SH-SY5Y (cell line): ENCODE results near the gene MND1.

ENCODE experiments used
- GATA2 ChIP-seq: IDR thresholded peaks from 2 replicates; pipeline ENCODE4 v1.6.1; 2011; ENCODE audit warnings: mild to moderate bottlenecking, low read depth, low read length
- GATA3 ChIP-seq: IDR thresholded peaks from 2 replicates; pipeline ENCODE4 v1.6.1; 2011; ENCODE audit warnings: low read depth, mild to moderate bottlenecking, low read length, moderate library complexity

Gene MND1

GRCh38 chr4:153344131-153345011 lies at the start of gene MND1:
Gene MND1 (plus strand): TSS chr4:153344688. CDS start chr4:153344738, 50 bp downstream.
- TF ChIP-seq GATA2 (no peak; the same call in 1 of the 2 replicates), GATA3 (no peak)

DNA sequence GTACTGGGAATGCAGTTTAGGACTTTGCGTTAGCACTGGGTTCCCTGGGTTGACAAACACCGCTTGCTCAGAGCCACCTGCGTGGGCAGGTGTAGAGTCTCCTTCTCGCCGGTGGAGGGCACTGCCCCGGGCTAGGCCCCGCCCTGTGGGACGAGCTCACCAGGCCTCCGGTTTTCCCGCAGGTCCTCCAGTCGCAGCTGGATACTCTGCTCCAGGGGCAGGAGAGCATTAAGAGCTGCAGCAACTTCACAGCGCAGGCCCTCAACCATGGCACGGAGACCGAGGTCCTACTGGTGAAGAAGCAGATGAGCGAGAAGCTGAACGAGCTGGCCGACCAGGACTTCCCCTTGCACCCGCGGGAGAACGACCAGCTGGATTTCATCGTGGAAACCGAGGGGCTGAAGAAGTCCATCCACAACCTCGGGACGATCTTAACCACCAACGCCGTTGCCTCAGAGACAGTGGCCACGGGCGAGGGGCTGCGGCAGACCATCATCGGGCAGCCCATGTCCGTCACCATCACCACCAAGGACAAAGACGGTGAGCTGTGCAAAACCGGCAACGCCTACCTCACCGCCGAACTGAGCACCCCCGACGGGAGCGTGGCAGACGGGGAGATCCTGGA lies 49.2 kb upstream of the MND1 start:
- TF ChIP-seq GATA3, result no peak
- TF ChIP-seq GATA2, result no peak

GRCh38 chr4:153296040-153296823 lies 48.3 kb upstream of the MND1 start:
- TF ChIP-seq GATA3 (no peak), GATA2 (no peak)

DNA sequence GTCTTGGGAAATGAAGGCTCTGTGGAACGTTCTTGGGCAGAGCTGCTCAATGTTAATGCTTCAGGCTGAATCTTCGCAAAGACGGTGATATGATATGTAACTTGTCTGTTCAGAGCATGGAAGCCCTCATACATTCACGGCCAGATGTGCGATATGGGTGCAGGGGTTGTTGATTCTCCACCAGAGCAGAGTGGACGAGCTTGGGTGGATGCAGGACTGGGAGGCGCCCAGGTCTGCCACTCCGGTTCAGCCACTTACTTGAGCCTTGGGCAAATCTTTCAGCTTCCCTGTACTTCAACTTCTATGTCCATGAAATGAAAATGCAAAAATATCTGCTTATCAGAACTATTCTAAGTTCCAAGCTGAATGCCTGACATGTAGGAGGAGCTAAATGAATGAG lies 47.4 kb upstream of the MND1 start:
- TF ChIP-seq GATA2 (no peak), GATA3 (no peak)

DNA sequence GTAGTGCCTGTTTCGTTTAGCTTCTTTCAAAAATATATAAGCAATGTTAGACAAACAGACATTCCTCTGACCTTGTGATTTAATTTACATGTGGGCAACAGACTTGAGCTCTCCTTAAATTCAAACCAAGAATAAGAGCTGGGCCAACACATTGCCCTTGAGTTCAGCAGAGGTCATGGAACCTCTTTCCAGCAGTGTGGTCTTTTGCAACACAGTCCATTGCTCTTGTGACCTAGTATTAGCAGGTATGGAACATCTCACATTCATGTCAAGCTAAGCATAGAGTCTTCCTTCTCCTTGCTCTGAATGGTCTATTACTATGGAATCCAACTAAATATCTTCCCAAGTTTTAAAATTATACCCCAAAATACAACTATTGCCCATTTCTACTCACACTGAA lies 33.7 kb upstream of the MND1 start:
- TF ChIP-seq GATA2 (no peak), GATA3 (no peak)

DNA sequence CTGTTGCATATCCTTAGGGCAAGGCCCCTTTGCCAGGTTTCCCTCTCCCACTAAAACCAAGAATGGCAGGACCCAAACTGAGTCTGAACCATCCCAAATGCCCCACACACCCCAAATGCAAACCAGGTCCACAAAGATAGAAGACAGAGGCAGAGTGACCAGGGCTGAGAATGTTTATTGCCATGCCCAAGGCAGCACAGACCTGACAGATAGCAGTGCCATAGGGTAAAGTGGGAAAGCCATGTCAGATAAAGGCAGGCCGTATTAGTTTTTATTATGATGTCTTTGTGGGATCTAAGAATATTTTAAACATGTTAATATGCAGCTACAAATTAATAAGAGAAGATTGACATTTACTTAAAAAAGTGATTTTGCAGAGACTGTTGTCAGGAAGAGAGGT lies 29.6 kb upstream of the MND1 start:
- TF ChIP-seq GATA3, result no peak
- 0 out of 2 replicates have a peak, but pooled peaks have one; percentile 19 for TF ChIP-seq GATA2

DNA sequence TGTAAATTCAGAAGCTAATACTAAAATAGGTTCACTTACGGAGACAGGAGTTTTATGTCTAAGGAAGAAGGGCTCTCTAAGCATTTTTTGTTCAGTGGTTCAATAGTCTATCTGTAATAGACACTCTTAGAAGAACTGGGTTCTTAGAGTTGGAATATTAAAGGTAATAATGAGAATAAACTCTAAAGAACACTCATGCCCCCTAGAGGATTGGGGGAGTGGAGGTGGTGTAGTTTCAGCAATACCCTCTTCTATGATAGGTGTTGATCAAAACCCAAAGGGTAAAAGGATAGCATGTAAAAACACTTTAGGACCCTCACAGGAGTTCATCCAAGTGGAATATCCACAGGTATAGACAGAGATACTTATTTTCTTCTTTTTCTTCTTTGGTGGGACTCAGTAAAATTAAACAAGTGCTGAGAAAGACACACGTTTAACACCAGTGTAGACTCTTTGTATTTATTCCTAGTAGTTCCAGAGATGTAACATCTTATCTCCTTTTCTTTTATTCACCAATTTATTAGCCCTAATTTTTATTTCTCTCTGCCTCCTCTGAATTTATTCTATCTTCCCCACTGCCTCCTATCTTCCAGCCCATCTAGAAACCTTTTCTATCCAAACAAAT lies 25.7 kb upstream of the MND1 start:
- TF ChIP-seq GATA2 (no peak), GATA3 (no peak)

DNA sequence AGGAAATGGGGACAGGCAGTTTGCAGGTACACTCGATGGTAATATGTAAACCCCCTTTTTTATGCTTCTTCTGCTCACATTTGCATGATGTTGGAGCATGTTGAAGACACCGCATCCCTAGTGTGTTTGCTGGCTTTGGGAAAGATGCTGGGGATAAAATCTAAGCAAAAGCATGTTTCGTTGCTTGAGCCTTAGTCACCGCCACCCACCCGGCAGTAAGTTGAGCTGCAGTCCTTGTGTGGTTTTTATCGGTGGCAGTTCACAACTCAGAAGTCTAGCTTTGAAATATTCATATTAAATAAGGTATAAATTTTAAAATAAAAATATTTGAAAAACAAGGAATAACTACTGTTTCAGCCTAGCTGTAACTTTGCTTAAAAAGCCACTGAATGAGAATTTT lies 21.7 kb upstream of the MND1 start:
- TF ChIP-seq GATA2 (no peak), GATA3 (no peak)

GRCh38 chr4:153324046-153324445 lies 20.4 kb upstream of the MND1 start:
- TF ChIP-seq GATA3 (no peak), GATA2 (no peak)

GRCh38 chr4:153325558-153325957 lies 18.9 kb upstream of the MND1 start:
- TF ChIP-seq GATA2, result no peak

GRCh38 chr4:153326513-153326912 lies 18.0 kb upstream of the MND1 start:
- TF ChIP-seq GATA2 (no peak), GATA3 (no peak)

DNA sequence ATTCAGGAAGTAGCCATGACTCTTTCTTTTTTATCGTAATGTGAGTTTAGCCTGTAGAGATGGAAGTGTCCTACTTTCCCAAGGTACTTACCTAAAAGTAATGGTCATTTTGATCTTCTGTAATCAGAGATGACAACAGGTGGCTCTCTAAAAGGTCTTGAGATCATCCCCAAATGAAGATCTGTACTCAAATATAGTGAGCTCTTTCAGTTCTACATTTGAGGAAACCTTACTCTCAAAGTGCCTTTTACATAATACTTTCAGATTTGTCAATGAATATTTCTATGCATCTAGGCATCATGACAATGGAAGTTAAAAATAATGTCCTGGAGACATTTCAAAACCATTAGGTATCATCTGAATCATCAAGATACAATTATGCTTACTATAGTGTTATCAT lies 17.2 kb upstream of the MND1 start:
- TF ChIP-seq GATA2 (no peak), GATA3 (no peak)

DNA sequence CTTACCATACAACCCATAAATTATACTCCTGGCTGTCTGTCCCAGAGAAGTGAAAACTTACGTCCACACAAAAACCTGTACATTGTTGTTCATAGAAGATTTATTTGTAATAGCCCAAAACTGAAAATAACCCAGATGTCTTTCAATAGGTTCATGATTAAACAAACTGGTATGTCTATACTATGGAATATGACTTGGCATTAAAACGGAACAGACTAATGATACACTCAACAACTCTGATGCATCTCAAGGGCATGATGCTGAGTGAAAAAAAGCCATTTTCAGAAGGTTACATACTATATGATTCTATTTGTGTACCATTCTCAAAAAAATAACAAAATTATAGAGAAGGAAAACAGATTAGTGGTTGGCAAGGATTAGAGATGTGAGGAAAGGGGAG lies 11.6 kb upstream of the MND1 start:
- no peak for TF ChIP-seq GATA2
- TF ChIP-seq GATA3, result no peak

- no peak for TF ChIP-seq GATA2
- no peak for TF ChIP-seq GATA3
Observed at GRCh38 chr4:153333874-153334273, 10.6 kb upstream of the MND1 start.
